IMR-90 (cell line): ENCODE measurements around the gene SYT17. TPM values are rescaled to one million over a fixed set of nuclear protein-coding genes. Genes with fewer than 3 reads are reported as not detected.
A peak's percentile ranks its signal among the peaks of the same experiment; 100 is the strongest.

Experiments
- ATAC-seq: fragments of 200-7000 bp; cut with Tn5 transposase; 2 replicates; pipeline ENCODE4 v1.9.1; 2020; ENCODE audit warnings: low read depth, mild to moderate bottlenecking, moderate library complexity
- BruUV-seq: library from RNA; stranded (reverse); fragments of 400-500 nt; replicated peaks from 2 replicates; lab custom pipeline; 2021; lab: Mats Ljungman, UMichigan
- CTCF ChIA-PET: fragments of 300-600 bp; formaldehyde crosslinking; extraction: SDS; loops from one replicate; lab custom pipeline; 2021; ENCODE audit warnings: antibody characterized with exemption; lab: Yijun Ruan, JAX
- POLR2A ChIA-PET: fragments of 300-600 bp; sonication (Branson Sonifier 250); formaldehyde crosslinking; loops from one replicate; lab custom pipeline; 2022; ENCODE audit warnings: antibody characterized with exemption; ENCODE audit not compliant: unreplicated experiment; lab: Charles Lee
- DNase-seq: peaks from one replicate; pipeline ENCODE4 v3.0.0; 2013
- H2AFZ ChIP-seq: replicated peaks from 2 replicates; pipeline ENCODE3; 2013; ENCODE audit warnings: low read length, mild to moderate bottlenecking; ENCODE audit not compliant: poor library complexity
- H2AK5ac ChIP-seq: 2 replicates; pipeline ENCODE4 v1.6.1; 2013; ENCODE audit warnings: low read depth, low read length, inconsistent platforms
- H2AK9ac ChIP-seq: replicated peaks from 2 replicates; pipeline ENCODE3; 2013; ENCODE audit warnings: mild to moderate bottlenecking, low read depth, low read length, moderate library complexity; ENCODE audit not compliant: poor library complexity
- H2BK120ac ChIP-seq: 2 replicates; pipeline ENCODE4 v1.6.1; 2013; ENCODE audit warnings: low read depth, low read length, inconsistent platforms
- H2BK15ac ChIP-seq: 3 replicates; pipeline ENCODE4 v1.6.1; 2013; ENCODE audit warnings: low read depth, low read length, inconsistent platforms
- H2BK20ac ChIP-seq: 2 replicates; pipeline ENCODE4 v1.6.1; 2013; ENCODE audit warnings: low read depth, mild to moderate bottlenecking, inconsistent platforms, low read length, moderate library complexity
- H2BK5ac ChIP-seq: 2 replicates; pipeline ENCODE4 v1.6.1; 2013; ENCODE audit warnings: mild to moderate bottlenecking, low read depth, low read length, inconsistent platforms; ENCODE audit not compliant: poor library complexity, severe bottlenecking
- H3K14ac ChIP-seq: replicated peaks from 2 replicates; pipeline ENCODE4 v1.6.1; 2013; ENCODE audit warnings: low read depth, low read length, inconsistent platforms
- H3K18ac ChIP-seq: 2 replicates; pipeline ENCODE4 v1.6.1; 2013; ENCODE audit warnings: low read depth, low read length, control low read depth
- H3K23ac ChIP-seq: 2 replicates; pipeline ENCODE4 v1.6.1; 2013; ENCODE audit warnings: low read depth, low read length, inconsistent platforms
- H3K27ac ChIP-seq: 2 replicates; pipeline ENCODE4 v1.5.1; 2013; ENCODE audit warnings: mild to moderate bottlenecking, control low read depth, low read length; ENCODE audit not compliant: insufficient read depth
- H3K27me3 ChIP-seq: 2 replicates; pipeline ENCODE4 v1.6.1; 2013; ENCODE audit warnings: low read length; ENCODE audit not compliant: control insufficient read depth, insufficient read depth
- H3K36me3 ChIP-seq: 2 replicates; pipeline ENCODE4 v1.6.1; 2013; ENCODE audit warnings: low read length, mixed read lengths; ENCODE audit not compliant: control insufficient read depth, insufficient read depth
- H3K4ac ChIP-seq: 2 replicates; pipeline ENCODE4 v1.6.1; 2013; ENCODE audit warnings: low read depth, low read length, inconsistent platforms
- H3K4me1 ChIP-seq: 2 replicates; pipeline ENCODE4 v1.6.1; 2013; ENCODE audit warnings: low read length, mixed read lengths; ENCODE audit not compliant: control insufficient read depth, insufficient read depth
- H3K4me2 ChIP-seq: 2 replicates; pipeline ENCODE4 v1.6.1; 2013; ENCODE audit warnings: low read depth, mild to moderate bottlenecking, control low read depth, low read length, moderate library complexity
- H3K4me3 ChIP-seq: 2 replicates; pipeline ENCODE4 v1.5.1; 2013; ENCODE audit warnings: low read depth, mild to moderate bottlenecking, control low read depth, low read length, moderate library complexity; ENCODE audit not compliant: insufficient read depth
- H3K56ac ChIP-seq: 2 replicates; pipeline ENCODE4 v1.6.1; 2013; ENCODE audit warnings: low read length, inconsistent platforms; ENCODE audit not compliant: insufficient read depth; ENCODE audit errors: extremely low read depth
- H3K79me1 ChIP-seq, 2 experiments: 2 replicates each; pipeline ENCODE4 v1.6.1; 2013; ENCODE audit warnings: low read length in 2 of 2, inconsistent platforms in 1 of 2, low read depth in 1 of 2
- H3K9ac ChIP-seq: 2 replicates; pipeline ENCODE4 v1.6.1; 2013; ENCODE audit warnings: low read depth, low read length, control low read depth
- H3K9me1 ChIP-seq: 2 replicates; pipeline ENCODE4 v1.6.1; 2013; ENCODE audit warnings: low read length, inconsistent platforms; ENCODE audit not compliant: insufficient read depth
- H3K9me3 ChIP-seq: 2 replicates; pipeline ENCODE4 v1.6.1; 2013; ENCODE audit warnings: low read length; ENCODE audit not compliant: control insufficient read depth, insufficient read depth
- H4K20me1 ChIP-seq: 2 replicates; pipeline ENCODE4 v1.6.1; 2013; ENCODE audit warnings: low read length, inconsistent platforms; ENCODE audit not compliant: insufficient read depth
- H4K5ac ChIP-seq: 2 replicates; pipeline ENCODE4 v1.6.1; 2013; ENCODE audit warnings: mild to moderate bottlenecking, low read depth, low read length, control low read depth
- H4K8ac ChIP-seq, 2 experiments: 2 replicates each; pipeline ENCODE4 v1.6.1; 2013; ENCODE audit warnings: low read depth in 2 of 2, low read length in 2 of 2, control low read depth in 1 of 2, inconsistent platforms in 1 of 2
- H4K91ac ChIP-seq: 2 replicates; pipeline ENCODE4 v1.6.1; 2013; ENCODE audit warnings: low read depth, low read length, inconsistent platforms; ENCODE audit not compliant: insufficient read depth
- BHLHE40 ChIP-seq: fragments of 150-350 bp; IDR thresholded peaks from 2 replicates; pipeline ENCODE4 v1.6.1; 2016; ENCODE audit warnings: mild to moderate bottlenecking, low read depth, low read length
- CEBPB ChIP-seq: IDR thresholded peaks from 2 replicates; pipeline ENCODE4 v1.6.1; 2012; ENCODE audit warnings: low read depth, low read length, improper control_type of control experiment
- CHD1 ChIP-seq: IDR thresholded peaks from 2 replicates; pipeline ENCODE4 v1.6.1; 2012; ENCODE audit warnings: low read depth, low read length, improper control_type of control experiment
- ELK1 ChIP-seq: fragments of 150-350 bp; IDR thresholded peaks from 2 replicates; pipeline ENCODE4 v1.6.1; 2016; ENCODE audit warnings: low read depth, mild to moderate bottlenecking, low read length, moderate library complexity, borderline replicate concordance
- MAFK ChIP-seq: IDR thresholded peaks from 2 replicates; pipeline ENCODE4 v1.6.1; 2012; ENCODE audit warnings: low read depth, low read length, improper control_type of control experiment
- MAZ ChIP-seq: IDR thresholded peaks from 2 replicates; pipeline ENCODE4 v1.6.1; 2012; ENCODE audit warnings: low read depth, mild to moderate bottlenecking, low read length, improper control_type of control experiment, moderate library complexity, borderline replicate concordance
- POLR2A ChIP-seq: IDR thresholded peaks from 2 replicates; pipeline ENCODE4 v1.6.1; 2012; ENCODE audit warnings: mild to moderate bottlenecking, low read depth, low read length
- RAD21 ChIP-seq: IDR thresholded peaks from 2 replicates; pipeline ENCODE4 v1.6.1; 2012; ENCODE audit warnings: low read length, improper control_type of control experiment
- RCOR1 ChIP-seq: IDR thresholded peaks from 2 replicates; pipeline ENCODE4 v1.6.1; 2012; ENCODE audit warnings: mild to moderate bottlenecking, low read length, improper control_type of control experiment; ENCODE audit not compliant: insufficient replicate concordance
- USF2 ChIP-seq: fragments of 150-350 bp; IDR thresholded peaks from 2 replicates; pipeline ENCODE4 v1.6.1; 2017; ENCODE audit warnings: mild to moderate bottlenecking, antibody characterized with exemption, low read length, low read depth
- WGBS, 2 experiments: methylation state at CpG; one replicate each; pipeline versions ENCODE4 v1.1.5 to v1.1.7; 2013; ENCODE audit warnings: missing lambda C conversion rate in 2 of 2; ENCODE audit not compliant: insufficient read length in 1 of 2; ENCODE audit errors: extremely low coverage in 2 of 2; 5-methylcytosine and 5-hydroxymethylcytosine counted together
- dilution Hi-C: fragments of 300-500 bp; cut with HindIII; formaldehyde crosslinking; loops from one replicate; pipeline ENCODE4 v1.14.3; 2018; ENCODE audit warnings: low sequenced_read_pairs; ENCODE audit not compliant: unreplicated experiment
- in situ Hi-C: fragments of 300-500 bp; cut with MboI; formaldehyde crosslinking; loops from 3 replicates; pipeline ENCODE4 v1.14.3; 2019; ENCODE audit warnings: low sequenced_read_pairs, inconsistent platforms, mixed read lengths
- intact Hi-C: fragments of 100-400 bp; cut with micrococcal nuclease; formaldehyde crosslinking; loops from 2 replicates; pipeline ENCODE4 v1.10.0; 2022
- polyA plus RNA-seq, 3 experiments: library from polyadenylated mRNA; depleted of rRNA; stranded (reverse); fragments of >200 nt; gene quantifications; 2 replicates each; pipeline ENCODE4 v1.2.3, GENCODE V29; 2012; ENCODE audit warnings: low replicate concordance in 1 of 3
- total RNA-seq: library from RNA; depleted of rRNA; stranded (reverse); fragments of >200 nt; gene quantifications from 2 replicates; pipeline ENCODE4 v1.2.3, GENCODE V29; 2012

SYT17 gene
- total and polyA plus RNA-seq, 2 of the 4 experiments (the other 2 are of a cell fraction) = not detected

GRCh38 chr16:19210968-19211367 is 42.9 kb downstream of the SYT17 start:
- H2BK20ac ChIP-seq = peak overlapping the region; percentile 63
- H2BK5ac ChIP-seq = peak overlapping the region; percentile 21
- no TSS peak for BruUV-seq
- H3K27me3 ChIP-seq = no peaks in the 10 kb centered on the region
- peaks cover 5% of the 10 kb centered on the region; the same call in 1 of the 2 replicates for H3K9me3 ChIP-seq
- H4K91ac ChIP-seq = peak overlapping the region; percentile 39
- H3K14ac ChIP-seq = no peak overlapping the region
- no peak overlapping the region for H3K56ac ChIP-seq
- peak overlapping the region; percentile 72 for H2AK5ac ChIP-seq
- ATAC-seq (no peak), DNase-seq (no peak)
- POLR2A ChIA-PET = interaction anchor here (0.6 kb wide), 1 partner anchor 22 kb away, joined by 5 read pairs; no protein-coding TSS in a partner anchor
- 60% methylated on average over 1 of the region's 12 CpGs; no CpG with 5 or more reads in 1 of the 2 experiments for WGBS, 2 experiments
- H2BK15ac ChIP-seq = peak overlapping the region; percentile 70; the same call in 1 of the 3 replicates
- H3K18ac ChIP-seq = peak overlapping the region; percentile 83
- intact Hi-C loops = no loop called here
- H3K4me3 ChIP-seq = no peak overlapping the region
- H3K23ac ChIP-seq = no peak overlapping the region
- no peak overlapping the region for H2AK9ac ChIP-seq
- H3K9ac ChIP-seq = peak overlapping the region; percentile 25; the same call in 1 of the 2 replicates
- H4K20me1 ChIP-seq = no peaks in the 10 kb centered on the region
- no peaks in the 10 kb centered on the region for H3K79me1 ChIP-seq
- TF ChIP-seq CEBPB (no peak), POLR2A (no peak), MAFK (no peak), CHD1 (no peak), MAZ (no peak), RCOR1 (no peak), ELK1 (no peak), USF2 (no peak), BHLHE40 (no peak), RAD21 (no peak)
- peak overlapping the region; percentile 24 for H4K5ac ChIP-seq
- in situ Hi-C loops = no loop called here
- H4K8ac ChIP-seq = peak overlapping the region; percentile 16 to 43; a peak in 2 of 4 replicates
- peaks cover 8% of the 10 kb centered on the region for H3K4me1 ChIP-seq
- H2BK120ac ChIP-seq = peak overlapping the region; percentile 26
- no peak overlapping the region; the same call in 1 of the 2 replicates for H3K27ac ChIP-seq
- H2AFZ ChIP-seq = peak overlapping the region; percentile 19
- H3K9me1 ChIP-seq = no peaks in the 10 kb centered on the region
- CTCF ChIA-PET = interaction anchor here (0.7 to 1.1 kb wide), 2 partner anchors 13 to 99 kb away, joined by 3 to 5 read pairs; no protein-coding TSS in a partner anchor
- dilution Hi-C loops = no loop called here
- no peak overlapping the region for H3K4me2 ChIP-seq
- no peaks in the 10 kb centered on the region for H3K36me3 ChIP-seq
- peak overlapping the region; percentile 66 for H3K4ac ChIP-seq
